ENCODE measurements around the gene LDLRAD4.

LDLRAD4 gene

DNA sequence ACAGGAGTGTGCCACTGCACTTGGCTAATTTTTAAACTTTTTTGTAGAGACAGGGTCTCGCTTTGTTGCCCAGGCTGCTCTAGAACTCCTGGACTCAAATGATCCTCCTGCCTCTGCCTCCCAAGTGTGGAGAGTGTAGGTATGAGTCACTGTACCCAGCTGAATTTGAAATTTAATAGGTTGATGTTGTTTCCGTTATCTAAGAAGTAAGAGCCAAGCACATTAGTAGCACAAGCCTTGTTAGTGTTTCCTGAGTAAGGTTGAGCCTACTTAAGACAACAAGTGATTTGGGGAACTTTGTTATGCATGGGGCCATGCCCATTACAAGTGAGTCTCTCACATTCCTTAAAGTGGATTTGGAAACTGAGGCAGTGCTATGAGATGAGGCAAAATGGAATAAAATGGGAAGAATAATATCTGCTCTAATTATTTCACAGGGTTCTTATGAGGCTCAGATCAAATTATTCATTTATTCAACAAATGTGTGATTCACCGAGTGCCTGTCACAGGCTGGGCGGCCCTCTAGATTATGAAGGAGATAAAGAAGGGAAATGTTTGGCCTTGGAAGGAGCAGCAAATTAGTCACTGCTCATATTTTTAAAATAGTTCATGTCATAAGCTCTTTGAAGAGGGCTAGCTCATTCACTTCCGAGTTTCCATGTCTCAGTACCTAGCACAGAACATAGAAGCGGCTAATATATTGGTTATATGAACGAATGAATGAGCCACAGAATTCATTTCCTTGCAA, 217.2 kb downstream of the LDLRAD4 start:
- Mint-ChIP-seq H3K4me3 (no peak overlapping the region), H3K36me3 (no peaks in the 10 kb centered on the region), H3K27me3 (no peaks in the 10 kb centered on the region), H3K9me3 (no peaks in the 10 kb centered on the region), H3K4me1 (peaks cover 56% of the 10 kb centered on the region), H3K27ac (no peak overlapping the region)
- CTCF ChIA-PET, result interaction anchor here (1.5 to 2.0 kb wide), 2 partner anchors 19 to 220 kb away, joined by 5 to 7 read pairs; no protein-coding TSS in a partner anchor
- no peak for DNase-seq

DNA sequence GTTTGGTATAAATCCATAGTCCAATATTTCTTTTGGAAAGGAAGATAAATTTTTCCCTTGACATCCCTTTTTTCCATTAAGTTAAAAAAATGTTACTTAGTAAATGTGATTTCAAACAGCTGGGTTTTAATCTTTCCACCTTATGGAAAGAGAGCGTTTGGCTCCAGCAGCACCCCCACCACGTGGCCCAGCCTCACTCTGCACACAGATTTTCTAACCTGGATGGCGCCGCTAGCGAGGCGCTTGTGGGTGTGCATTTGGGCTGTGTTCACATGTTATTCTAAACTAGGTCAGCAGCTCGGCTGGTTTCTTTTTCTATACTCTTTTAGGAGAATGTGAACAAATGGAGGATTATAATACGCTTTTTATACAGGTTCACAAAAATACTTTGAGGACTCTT, 218.0 kb downstream of the LDLRAD4 start:
- no peaks in the 10 kb centered on the region for H3K9me3 Mint-ChIP-seq
- H3K27me3 Mint-ChIP-seq, result no peaks in the 10 kb centered on the region
- no peak overlapping the region for H3K4me3 Mint-ChIP-seq
- H3K36me3 Mint-ChIP-seq, result no peaks in the 10 kb centered on the region
- peak; percentile 47 for DNase-seq
- peaks cover 63% of the 10 kb centered on the region for H3K4me1 Mint-ChIP-seq
- H3K27ac Mint-ChIP-seq, result peak overlapping the region; percentile 96
- CTCF ChIA-PET, result interaction anchor here (1.5 kb wide), 1 partner anchor 20 kb away, joined by 5 read pairs; no protein-coding TSS in a partner anchor

DNA sequence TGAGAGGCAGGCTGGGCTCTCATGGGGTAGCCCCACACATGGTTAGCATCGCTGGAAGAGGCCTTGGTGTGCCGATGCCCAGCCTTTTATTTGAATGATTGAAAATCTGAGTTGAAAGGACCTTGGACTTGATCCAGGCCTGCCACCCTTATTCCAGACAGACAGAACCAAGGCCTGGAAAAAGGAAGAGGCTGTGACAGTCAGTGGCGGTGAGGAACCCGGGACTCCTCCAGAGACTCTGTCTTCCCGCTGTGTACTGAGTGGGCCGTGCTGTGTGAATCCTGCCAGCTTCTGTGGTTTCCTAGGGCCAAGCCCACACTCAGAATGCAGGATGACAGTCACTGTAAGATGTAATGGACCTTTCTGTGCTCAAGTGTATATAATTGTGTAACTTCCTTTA, 218.5 kb downstream of the LDLRAD4 start:
- DNase-seq, result no peak
- Mint-ChIP-seq H3K4me1 (peaks cover 65% of the 10 kb centered on the region), H3K27me3 (no peaks in the 10 kb centered on the region), H3K27ac (peak overlapping the region; percentile 96), H3K36me3 (no peaks in the 10 kb centered on the region), H3K9me3 (no peaks in the 10 kb centered on the region), H3K4me3 (no peak overlapping the region)
- CTCF ChIA-PET, result interaction anchor here (1.5 to 2.4 kb wide), 2 partner anchors 11 to 20 kb away, joined by 5 read pairs; no protein-coding TSS in a partner anchor

DNA sequence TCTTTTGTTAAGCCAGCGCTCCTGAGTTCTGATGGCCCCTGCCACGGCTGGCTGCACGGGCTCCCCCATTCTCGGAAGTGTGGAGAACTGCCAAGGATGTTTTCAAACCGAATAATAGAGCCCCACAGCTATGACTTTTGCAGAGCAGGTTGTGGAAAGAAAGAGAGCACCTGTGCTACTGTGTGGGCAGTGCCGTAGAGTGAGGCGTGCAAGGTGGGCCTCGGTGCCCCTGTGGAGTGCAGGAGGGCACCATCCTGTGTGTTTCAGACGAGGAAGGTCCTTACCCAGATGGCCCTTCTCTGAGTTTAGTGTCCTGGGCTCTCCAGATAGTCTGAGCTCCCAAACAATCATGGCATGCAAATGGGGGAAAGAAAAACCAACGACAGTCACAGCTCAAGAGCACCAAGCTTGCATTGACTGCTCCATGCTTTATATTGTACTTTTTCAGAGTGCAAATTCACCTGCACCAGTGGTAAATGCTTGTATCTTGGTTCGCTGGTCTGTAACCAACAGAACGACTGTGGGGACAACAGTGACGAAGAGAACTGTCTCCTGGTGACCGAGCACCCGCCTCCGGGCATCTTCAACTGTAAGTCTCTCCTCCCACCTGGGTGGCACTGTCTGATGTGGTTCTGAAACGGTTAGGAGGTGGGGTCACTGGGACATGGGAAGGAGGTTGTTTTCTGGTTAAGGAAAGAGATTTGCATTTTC, 219.4 kb downstream of the LDLRAD4 start:
- H3K4me1 Mint-ChIP-seq, result peaks cover 67% of the 10 kb centered on the region
- H3K9me3 Mint-ChIP-seq, result no peaks in the 10 kb centered on the region
- DNase-seq, result peak; percentile 75
- H3K27me3 Mint-ChIP-seq, result no peaks in the 10 kb centered on the region
- peak overlapping the region; percentile 96 for H3K27ac Mint-ChIP-seq
- CTCF ChIA-PET, result interaction anchor here (0.8 to 2.4 kb wide), 3 partner anchors 12 to 222 kb away, joined by 3 to 6 read pairs (median 5); no protein-coding TSS in a partner anchor
- no peaks in the 10 kb centered on the region for H3K36me3 Mint-ChIP-seq
- peak overlapping the region; percentile 67 for H3K4me3 Mint-ChIP-seq

DNA sequence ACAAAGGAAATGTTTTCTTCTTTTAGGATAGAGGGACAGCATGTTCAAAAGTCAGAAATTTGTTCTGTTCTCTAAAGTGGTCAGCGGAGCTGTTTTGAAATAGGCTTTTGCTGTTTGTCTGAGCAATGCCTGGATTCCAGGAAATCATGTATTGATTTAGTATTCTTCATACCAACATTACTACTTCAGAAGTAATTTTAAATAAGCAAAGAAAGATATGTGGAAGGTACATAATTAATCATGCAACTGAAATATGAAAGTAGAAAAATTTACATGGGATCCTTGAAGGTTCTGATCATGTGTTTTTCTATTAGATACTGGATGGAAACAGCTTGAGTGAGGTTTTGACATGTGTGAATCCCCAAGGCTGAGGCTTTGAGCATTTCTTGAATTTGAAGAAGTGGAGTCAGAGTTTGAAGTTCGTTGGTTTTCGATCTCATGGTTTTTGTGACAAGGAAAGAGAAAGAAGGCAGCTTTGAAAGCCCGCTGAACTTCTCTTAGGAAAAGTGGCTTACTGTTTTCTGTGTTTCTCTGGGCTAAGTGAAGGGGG, 220.0 kb downstream of the LDLRAD4 start:
- peak overlapping the region; percentile 96 for H3K27ac Mint-ChIP-seq
- H3K36me3 Mint-ChIP-seq, result no peaks in the 10 kb centered on the region
- CTCF ChIA-PET, result interaction anchor here (0.6 to 2.4 kb wide), 3 partner anchors 13 to 222 kb away, joined by 3 to 6 read pairs (median 5); no protein-coding TSS in a partner anchor
- no peaks in the 10 kb centered on the region for H3K27me3 Mint-ChIP-seq
- H3K4me3 Mint-ChIP-seq, result peak overlapping the region; percentile 67
- no peaks in the 10 kb centered on the region for H3K9me3 Mint-ChIP-seq
- peaks cover 73% of the 10 kb centered on the region for H3K4me1 Mint-ChIP-seq
- DNase-seq, result no peak

DNA sequence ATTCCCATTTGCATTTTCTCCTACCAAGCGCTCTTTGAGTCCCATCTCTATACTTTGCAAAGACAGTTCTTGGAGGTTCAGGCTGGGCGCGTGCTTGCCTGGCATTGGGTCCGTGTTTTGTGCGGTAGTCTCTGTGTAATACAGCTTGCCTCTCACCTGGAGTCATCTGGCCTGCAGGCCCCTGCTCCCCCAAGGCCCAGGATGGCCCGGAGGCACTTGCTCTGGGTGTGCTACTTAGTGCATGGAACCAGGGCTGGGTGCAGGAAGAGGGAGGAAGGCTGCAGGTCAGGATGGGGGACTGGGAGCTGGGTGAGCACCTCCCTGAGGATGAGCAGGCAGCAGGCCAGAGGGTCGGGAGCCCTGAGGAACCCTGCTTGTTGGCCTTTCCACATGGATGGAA, 220.9 kb downstream of the LDLRAD4 start:
- Mint-ChIP-seq H3K4me1 (peaks cover 79% of the 10 kb centered on the region), H3K36me3 (no peaks in the 10 kb centered on the region)

DNA sequence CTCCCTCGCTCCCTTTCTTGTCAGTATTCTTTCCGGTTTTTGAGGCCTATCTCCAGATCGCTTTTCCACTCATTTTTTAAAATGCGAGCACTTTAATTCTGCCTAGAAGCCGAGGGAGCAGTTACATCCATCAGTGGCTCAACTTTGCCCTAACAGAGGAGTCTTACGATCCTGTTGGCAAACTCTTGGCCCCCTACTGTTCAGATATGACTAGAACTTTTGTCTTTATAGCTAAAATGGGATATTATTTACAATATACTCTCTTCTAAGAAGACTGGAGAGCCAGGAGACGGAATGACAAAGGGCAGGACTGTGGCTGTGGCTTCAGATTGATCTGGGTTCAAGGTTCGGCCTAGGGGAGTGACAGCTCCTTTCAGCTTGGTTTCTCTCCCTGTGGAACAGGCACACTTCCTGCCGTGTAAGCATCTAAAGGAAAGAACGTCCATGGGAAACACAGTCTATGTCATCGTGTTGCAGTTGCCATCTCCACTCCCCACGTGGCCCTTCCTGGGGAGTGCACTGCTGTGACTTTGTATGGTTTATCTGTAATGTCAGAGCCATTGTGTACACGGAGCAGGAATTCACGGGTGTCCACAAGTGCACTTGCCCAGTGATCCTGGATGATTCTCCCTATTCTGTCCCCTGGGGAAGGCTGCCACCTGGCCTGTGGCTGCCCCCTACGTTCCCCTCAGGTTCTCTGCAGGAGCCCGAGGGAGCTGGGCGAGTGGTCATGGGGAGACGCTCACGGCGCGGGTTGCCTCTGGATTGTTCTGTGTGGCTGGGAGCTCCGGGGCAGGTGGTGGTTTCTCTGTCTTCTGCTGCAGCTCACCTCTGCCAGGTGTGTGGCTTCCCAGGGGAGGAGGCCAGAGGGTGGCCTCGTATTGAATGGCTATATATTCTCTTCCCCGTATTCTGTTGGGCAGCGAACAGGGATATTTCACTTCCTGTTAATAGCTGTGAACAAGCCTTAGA, 222.0 kb downstream of the LDLRAD4 start:
- DNase-seq, result no peak
- Mint-ChIP-seq H3K27me3 (no peaks in the 10 kb centered on the region), H3K4me1 (peaks cover 79% of the 10 kb centered on the region), H3K27ac (peak overlapping the region; percentile 74), H3K36me3 (no peaks in the 10 kb centered on the region), H3K9me3 (no peaks in the 10 kb centered on the region), H3K4me3 (no peak overlapping the region)
- CTCF ChIA-PET, result no interaction called here

More for the DNA sequence above, 220.9 kb downstream of the LDLRAD4 start:
- no peak for DNase-seq
- H3K27ac Mint-ChIP-seq, result peak overlapping the region; percentile 71
- peak overlapping the region; percentile 34 for H3K4me3 Mint-ChIP-seq
- H3K9me3 Mint-ChIP-seq, result no peaks in the 10 kb centered on the region
- CTCF ChIA-PET, result interaction anchor here (1.8 to 2.4 kb wide), 2 partner anchors 14 to 223 kb away, joined by 5 to 6 read pairs; no protein-coding TSS in a partner anchor
- H3K27me3 Mint-ChIP-seq, result no peaks in the 10 kb centered on the region

DNA sequence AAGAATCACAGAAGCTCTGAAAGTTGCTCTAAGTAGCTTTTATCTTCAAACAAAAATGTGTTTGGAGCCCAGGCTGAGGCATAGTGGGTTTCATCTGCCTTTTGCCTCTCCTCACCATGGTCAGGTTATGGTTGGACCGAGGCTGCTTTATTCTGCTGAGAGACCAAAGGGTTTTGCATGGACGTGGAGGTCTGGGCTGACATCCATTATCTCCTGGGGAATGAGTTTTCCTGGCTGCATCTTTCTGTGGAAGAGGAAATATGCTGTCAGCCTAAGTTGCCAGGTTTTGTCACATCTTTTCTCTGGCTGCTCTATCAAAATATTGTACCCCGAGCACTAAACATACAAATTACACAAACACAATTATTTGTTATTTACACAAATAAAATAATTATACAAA, 223.2 kb downstream of the LDLRAD4 start:
- H3K9me3 Mint-ChIP-seq, result no peaks in the 10 kb centered on the region
- no peak overlapping the region for H3K27ac Mint-ChIP-seq
- H3K4me3 Mint-ChIP-seq, result no peak overlapping the region
- CTCF ChIA-PET, result no interaction called here
- no peaks in the 10 kb centered on the region for H3K36me3 Mint-ChIP-seq
- H3K4me1 Mint-ChIP-seq, result peaks cover 67% of the 10 kb centered on the region
- DNase-seq, result no peak
- no peaks in the 10 kb centered on the region for H3K27me3 Mint-ChIP-seq

DNA sequence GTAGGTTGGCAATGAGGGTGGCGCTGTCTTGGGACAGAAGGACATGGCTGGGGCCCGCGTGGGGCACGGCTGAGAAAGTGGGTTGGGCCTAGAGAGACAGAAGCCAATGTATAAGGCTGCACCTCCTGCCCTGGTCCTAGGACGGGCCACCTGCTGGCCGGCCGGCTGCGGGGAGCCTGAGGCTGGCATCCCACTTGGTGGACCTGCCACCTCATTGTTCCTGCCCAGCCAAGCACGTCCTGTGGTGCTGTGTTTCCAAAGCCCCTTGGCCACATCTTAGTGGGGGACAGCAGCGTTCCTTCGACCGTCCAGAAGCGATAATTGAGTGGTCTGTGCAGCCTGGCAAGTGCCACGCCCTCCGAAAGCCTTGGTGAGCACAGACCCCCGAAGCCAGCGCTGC, 223.9 kb downstream of the LDLRAD4 start:
- no peaks in the 10 kb centered on the region for H3K27me3 Mint-ChIP-seq
- no peak overlapping the region for H3K4me3 Mint-ChIP-seq
- no peaks in the 10 kb centered on the region for H3K9me3 Mint-ChIP-seq
- no peak overlapping the region for H3K27ac Mint-ChIP-seq
- no peaks in the 10 kb centered on the region for H3K36me3 Mint-ChIP-seq
- H3K4me1 Mint-ChIP-seq, result peaks cover 60% of the 10 kb centered on the region
- CTCF ChIA-PET, result no interaction called here
- no peak for DNase-seq

DNA sequence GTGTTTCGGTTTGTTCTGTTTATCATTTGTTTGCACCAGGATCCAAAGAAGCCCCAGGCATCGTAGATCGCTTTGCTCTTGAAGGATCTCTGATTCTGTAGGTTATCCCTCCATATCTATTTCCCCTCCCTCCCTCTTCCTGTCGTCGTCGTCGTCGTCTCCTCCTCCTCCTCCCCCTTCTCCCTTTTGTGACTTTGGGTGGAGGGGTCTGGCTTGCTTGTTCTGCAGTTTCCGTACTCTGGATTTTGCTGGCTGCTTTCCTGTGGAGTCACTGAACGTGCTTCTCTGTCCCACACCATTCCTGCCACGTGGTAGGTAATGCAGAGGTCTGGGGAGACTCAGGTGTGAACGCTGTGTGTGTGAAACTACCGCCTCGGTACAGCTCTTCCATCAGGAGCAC, 225.0 kb downstream of the LDLRAD4 start:
- H3K4me3 Mint-ChIP-seq, result no peak overlapping the region
- DNase-seq, result no peak
- CTCF ChIA-PET, result no interaction called here
- no peaks in the 10 kb centered on the region for H3K36me3 Mint-ChIP-seq
- no peaks in the 10 kb centered on the region for H3K27me3 Mint-ChIP-seq
- H3K27ac Mint-ChIP-seq, result no peak overlapping the region
- no peaks in the 10 kb centered on the region for H3K9me3 Mint-ChIP-seq
- H3K4me1 Mint-ChIP-seq, result peaks cover 49% of the 10 kb centered on the region

DNA sequence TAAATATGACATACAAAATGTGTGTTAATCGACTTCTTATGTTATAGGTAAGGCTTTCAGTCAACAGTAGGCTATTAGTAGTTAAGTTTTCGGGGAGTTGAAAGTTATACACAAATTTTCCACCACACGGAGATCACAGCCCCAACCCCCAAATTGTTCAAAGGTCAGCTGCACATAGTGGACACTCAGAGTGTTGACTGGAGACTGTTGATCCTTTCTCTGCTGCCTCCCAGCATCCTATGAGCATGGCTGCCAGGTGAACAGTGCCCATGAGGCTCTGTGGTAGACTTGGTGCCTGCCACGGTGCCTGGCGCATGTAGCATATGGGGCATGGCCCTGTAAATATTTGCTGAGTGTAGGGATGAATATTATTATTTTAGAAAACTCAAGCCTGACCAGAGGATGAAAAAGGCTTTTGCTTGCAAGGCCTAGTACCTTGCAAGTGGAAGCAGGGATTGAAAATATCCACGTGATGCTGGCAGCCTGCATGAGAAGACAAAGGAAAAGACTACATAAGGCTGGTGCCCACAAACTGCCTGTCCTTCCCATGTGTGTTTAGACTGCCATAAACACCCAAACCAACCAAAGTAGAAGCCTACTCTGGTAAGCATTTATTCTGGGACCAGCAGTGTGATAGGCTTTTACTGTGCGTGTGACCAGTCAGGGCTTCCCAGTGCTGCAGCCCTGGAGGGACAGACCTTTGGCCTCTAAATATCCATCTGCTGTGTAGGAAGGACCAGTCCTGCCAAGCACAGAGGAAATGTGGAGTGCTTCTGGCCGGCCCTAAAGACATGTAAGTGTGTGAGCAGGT, 226.1 kb downstream of the LDLRAD4 start:
- CTCF ChIA-PET, result no interaction called here
- no peak overlapping the region for H3K4me3 Mint-ChIP-seq
- peaks cover 38% of the 10 kb centered on the region for H3K4me1 Mint-ChIP-seq
- H3K27ac Mint-ChIP-seq, result no peak overlapping the region
- no peak for DNase-seq
- H3K9me3 Mint-ChIP-seq, result no peaks in the 10 kb centered on the region
- no peaks in the 10 kb centered on the region for H3K36me3 Mint-ChIP-seq
- H3K27me3 Mint-ChIP-seq, result no peaks in the 10 kb centered on the region

DNA sequence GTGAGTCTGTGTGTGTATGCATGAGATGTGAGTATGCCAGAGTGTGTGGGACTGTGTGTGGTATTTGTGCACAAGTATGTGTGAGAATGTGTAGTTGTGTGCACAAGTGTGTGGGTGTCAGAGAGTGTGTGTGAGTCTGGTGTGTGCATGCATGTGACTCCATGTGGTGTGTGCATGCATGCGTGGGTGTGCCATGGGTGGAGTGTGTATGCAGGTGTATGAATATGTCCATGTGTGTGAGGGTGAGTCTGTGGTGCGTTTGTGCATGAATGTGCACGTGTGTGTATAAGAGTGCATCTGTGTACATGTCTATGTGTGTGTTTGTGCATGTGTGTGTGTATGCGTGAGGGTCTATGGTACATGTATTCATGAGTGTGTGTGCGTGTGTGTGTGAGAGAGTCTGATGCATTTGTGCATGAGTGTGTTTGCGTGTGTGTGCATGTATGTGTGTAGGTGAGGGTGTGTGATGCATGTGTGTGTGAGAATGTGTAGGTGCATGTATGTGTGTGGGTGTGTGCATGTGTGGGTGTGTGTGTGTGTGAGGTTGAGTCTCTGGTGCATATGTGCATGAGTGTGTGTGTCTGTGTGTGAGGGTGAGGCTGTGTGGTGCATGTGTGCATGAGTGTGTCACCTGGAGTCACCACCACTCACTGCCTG, 226.8 kb downstream of the LDLRAD4 start:
- H3K9me3 Mint-ChIP-seq, result no peaks in the 10 kb centered on the region
- H3K4me3 Mint-ChIP-seq, result no peak overlapping the region
- H3K27ac Mint-ChIP-seq, result no peak overlapping the region
- no peak for DNase-seq
- CTCF ChIA-PET, result no interaction called here
- peaks cover 34% of the 10 kb centered on the region for H3K4me1 Mint-ChIP-seq
- no peaks in the 10 kb centered on the region for H3K27me3 Mint-ChIP-seq
- H3K36me3 Mint-ChIP-seq, result no peaks in the 10 kb centered on the region

DNA sequence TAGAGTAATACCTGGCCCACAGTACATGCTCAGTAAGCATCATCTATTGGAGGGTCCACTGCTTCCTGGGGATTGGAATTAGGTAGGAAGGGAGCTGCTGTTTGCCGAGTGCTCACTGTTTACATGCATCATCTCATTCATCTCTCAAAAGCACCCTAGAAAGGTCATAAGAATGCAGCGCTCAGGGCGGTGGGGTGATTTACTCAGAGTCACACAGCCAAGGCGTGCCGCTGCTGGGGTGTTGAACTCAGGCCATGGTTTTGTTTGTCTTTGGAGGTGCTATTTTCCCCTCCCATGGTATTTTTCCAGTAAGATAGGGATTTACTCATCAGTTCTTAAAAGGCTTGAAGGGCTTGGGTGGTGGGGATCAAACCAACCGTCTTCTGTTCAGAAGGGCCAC, 227.5 kb downstream of the LDLRAD4 start:
- H3K27me3 Mint-ChIP-seq, result no peaks in the 10 kb centered on the region
- no peak overlapping the region for H3K27ac Mint-ChIP-seq
- no peaks in the 10 kb centered on the region for H3K9me3 Mint-ChIP-seq
- peaks cover 36% of the 10 kb centered on the region for H3K4me1 Mint-ChIP-seq
- CTCF ChIA-PET, result interaction anchor here (1.1 kb wide), 1 partner anchor 17 kb away, joined by 3 read pairs; no protein-coding TSS in a partner anchor
- H3K4me3 Mint-ChIP-seq, result no peak overlapping the region
- no peak for DNase-seq
- no peaks in the 10 kb centered on the region for H3K36me3 Mint-ChIP-seq

All from activated naive CD4-positive, alpha-beta T cell treated with anti-CD3 and anti-CD28 coated beads, Interleukin-2, amount 10 ng/mL, durations not matched to agents 7 days and 5 days (primary cell).